Measurements from ENCODE around the gene HNF1A. TPM values are rescaled to one million over a fixed set of nuclear protein-coding genes. Genes with fewer than 3 reads are reported as not detected.
A peak's percentile ranks its signal among the peaks of the same experiment; 100 is the strongest.

HNF1A gene
- total and polyA plus RNA-seq, 2 of the 13 experiments (the other 11 are each of a cell fraction or from before 2014, with no cell fraction given) = 13.4 to 34.7 TPM

DNA sequence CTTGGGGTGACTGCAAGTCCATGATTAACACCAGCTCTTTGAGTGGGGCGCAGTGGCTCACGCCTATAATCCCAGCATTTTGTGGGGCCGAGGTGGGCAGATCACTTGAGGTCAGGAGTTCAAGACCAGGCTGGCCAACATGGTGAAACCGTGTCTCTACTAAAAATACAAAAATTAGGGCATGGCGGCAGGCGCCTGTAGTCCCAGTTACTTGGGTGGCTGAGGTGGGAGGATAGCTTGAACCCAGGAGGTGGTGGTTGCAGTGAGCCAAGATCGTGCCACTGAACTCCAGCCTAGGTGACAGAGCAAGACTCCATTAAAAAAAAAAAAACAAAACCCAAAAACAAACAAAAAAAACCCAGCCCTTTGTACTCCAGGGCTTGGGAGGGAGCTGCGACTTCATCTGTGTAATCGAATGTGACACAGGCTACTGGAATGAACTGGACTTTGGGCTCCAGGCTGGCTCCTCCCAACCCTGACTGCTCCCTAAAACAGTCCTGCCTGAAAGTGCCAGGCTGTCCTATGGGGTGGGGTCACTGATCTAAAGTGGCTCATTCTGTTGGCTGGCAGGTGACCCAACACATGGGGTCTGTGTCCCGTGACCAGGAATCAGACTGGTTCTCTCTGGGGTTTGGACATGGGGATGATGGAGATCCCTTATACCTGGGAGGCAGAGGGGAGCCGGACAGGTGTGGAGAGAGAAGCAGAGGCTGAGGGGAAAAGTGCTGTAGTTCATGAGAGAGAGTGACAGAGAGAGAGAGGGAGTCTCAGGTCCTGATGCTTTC, 47.3 kb downstream of the HNF1A start (continued):
- TF ChIP-seq, protein P1, sequence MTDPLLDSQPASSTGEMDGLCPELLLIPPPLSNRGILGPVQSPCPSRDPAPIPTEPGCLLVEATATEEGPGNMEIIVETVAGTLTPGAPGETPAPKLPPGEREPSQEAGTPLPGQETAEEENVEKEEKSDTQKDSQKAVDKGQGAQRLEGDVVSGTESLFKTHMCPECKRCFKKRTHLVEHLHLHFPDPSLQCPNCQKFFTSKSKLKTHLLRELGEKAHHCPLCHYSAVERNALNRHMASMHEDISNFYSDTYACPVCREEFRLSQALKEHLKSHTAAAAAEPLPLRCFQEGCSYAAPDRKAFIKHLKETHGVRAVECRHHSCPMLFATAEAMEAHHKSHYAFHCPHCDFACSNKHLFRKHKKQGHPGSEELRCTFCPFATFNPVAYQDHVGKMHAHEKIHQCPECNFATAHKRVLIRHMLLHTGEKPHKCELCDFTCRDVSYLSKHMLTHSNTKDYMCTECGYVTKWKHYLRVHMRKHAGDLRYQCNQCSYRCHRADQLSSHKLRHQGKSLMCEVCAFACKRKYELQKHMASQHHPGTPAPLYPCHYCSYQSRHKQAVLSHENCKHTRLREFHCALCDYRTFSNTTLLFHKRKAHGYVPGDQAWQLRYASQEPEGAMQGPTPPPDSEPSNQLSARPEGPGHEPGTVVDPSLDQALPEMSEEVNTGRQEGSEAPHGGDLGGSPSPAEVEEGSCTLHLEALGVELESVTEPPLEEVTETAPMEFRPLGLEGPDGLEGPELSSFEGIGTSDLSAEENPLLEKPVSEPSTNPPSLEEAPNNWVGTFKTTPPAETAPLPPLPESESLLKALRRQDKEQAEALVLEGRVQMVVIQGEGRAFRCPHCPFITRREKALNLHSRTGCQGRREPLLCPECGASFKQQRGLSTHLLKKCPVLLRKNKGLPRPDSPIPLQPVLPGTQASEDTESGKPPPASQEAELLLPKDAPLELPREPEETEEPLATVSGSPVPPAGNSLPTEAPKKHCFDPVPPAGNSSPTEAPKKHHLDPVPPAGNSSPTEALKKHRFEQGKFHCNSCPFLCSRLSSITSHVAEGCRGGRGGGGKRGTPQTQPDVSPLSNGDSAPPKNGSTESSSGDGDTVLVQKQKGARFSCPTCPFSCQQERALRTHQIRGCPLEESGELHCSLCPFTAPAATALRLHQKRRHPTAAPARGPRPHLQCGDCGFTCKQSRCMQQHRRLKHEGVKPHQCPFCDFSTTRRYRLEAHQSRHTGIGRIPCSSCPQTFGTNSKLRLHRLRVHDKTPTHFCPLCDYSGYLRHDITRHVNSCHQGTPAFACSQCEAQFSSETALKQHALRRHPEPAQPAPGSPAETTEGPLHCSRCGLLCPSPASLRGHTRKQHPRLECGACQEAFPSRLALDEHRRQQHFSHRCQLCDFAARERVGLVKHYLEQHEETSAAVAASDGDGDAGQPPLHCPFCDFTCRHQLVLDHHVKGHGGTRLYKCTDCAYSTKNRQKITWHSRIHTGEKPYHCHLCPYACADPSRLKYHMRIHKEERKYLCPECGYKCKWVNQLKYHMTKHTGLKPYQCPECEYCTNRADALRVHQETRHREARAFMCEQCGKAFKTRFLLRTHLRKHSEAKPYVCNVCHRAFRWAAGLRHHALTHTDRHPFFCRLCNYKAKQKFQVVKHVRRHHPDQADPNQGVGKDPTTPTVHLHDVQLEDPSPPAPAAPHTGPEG (CRISPR knock-in tag; IDR thresholded peaks at IDR 0.05) = no peak
- TF ChIP-seq SP5 (CRISPR knock-in tag; IDR thresholded peaks at IDR 0.05; ENCODE audit: borderline replicate concordance, low read depth) (peak; percentile 86), NCOR1 (IDR thresholded peaks at IDR 0.05; ENCODE audit: borderline replicate concordance, low read length) (peak; percentile 77), ZMYM3 (CRISPR knock-in tag; IDR thresholded peaks at IDR 0.05) (peak; percentile 65; the same call in 1 of the 2 replicates), EED (CRISPR knock-in tag; IDR thresholded peaks at IDR 0.05) (no peak), TEAD2 (CRISPR knock-in tag; IDR thresholded peaks at IDR 0.05) (no peak)
- TF ChIP-seq, protein P2, sequence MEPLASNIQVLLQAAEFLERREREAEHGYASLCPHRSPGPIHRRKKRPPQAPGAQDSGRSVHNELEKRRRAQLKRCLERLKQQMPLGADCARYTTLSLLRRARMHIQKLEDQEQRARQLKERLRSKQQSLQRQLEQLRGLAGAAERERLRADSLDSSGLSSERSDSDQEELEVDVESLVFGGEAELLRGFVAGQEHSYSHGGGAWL (CRISPR knock-in tag; IDR thresholded peaks at IDR 0.05) = no peak

All from HepG2 (cell line).